Body of pancreas (tissue), 4 donors: ENCODE data around the gene SYNJ2. TPM values are rescaled to one million over a fixed set of nuclear protein-coding genes. Genes with fewer than 3 reads are reported as not detected.

Experiments used
- ATAC-seq: fragments of 150-250 bp; one replicate; pipeline ENCODE4 v1.9.1; 2016
- DNase-seq, 4 donors: peaks; one replicate each; pipeline ENCODE4 v3.0.0-alpha.2; 2019
- H3K27ac ChIP-seq, 4 donors: fragments of 200-600 bp; sonication (generic); 1 replicate in 3 of 4; 2 replicates in 1 of 4; pipeline versions ENCODE4 v1.5.1 to v1.6.1; 2016 to 2019; ENCODE audit warnings: mild to moderate bottlenecking in 1 of 4, mixed read lengths in 1 of 4, moderate library complexity in 1 of 4
- H3K27me3 ChIP-seq, 2 donors: fragments of 200-600 bp; sonication (generic); one replicate each; pipeline ENCODE4 v1.6.0; 2016; ENCODE audit warnings: mild to moderate bottlenecking in 1 of 2
- H3K36me3 ChIP-seq, 2 donors: fragments of 200-600 bp; sonication (generic); replicated peaks in 1 of 2; 2 replicates each; pipeline ENCODE4 v1.5.1; 2016; ENCODE audit warnings: low read depth in 2 of 2; ENCODE audit not compliant: insufficient read depth in 1 of 2
- H3K4me1 ChIP-seq: fragments of 200-600 bp; sonication (generic); one replicate; pipeline ENCODE4 v1.6.0; 2016
- H3K4me3 ChIP-seq, 2 donors: fragments of 200-600 bp; sonication (generic); 1 replicate in 1 of 2; 2 replicates in 1 of 2; pipeline ENCODE4 v1.5.1; 2016 to 2019
- H3K9me3 ChIP-seq, 3 donors: fragments of 200-600 bp; sonication (generic); 1 replicate in 2 of 3; 2 replicates in 1 of 3; pipeline ENCODE4 v1.5.1; 2016
- POLR2A ChIP-seq, 3 donors: fragments of 450-650 bp; IDR thresholded peaks; one replicate each; pipeline ENCODE4 v1.6.1; 2016; ENCODE audit warnings: antibody characterized with exemption in 3 of 3, mild to moderate bottlenecking in 2 of 3
- WGBS, 2 donors: methylation state at CpG; one replicate each; pipeline ENCODE4 v1.1.5; 2017; 5-methylcytosine and 5-hydroxymethylcytosine counted together
- intact Hi-C: fragments of 100-400 bp; cut with DNase I; formaldehyde crosslinking; loops from one replicate; pipeline ENCODE4 v1.15.1; 2023
- total RNA-seq, 2 donors: library from RNA; depleted of rRNA; stranded (reverse); fragments of >200 nt; gene quantifications; one replicate each; pipeline ENCODE4 v1.1.0, GENCODE V29; 2016
- TF ChIP-seq, protein P1 (sequence below), 7 experiments: fragments of 450-650 bp in 4 of 7; fragments of 200-600 bp in 3 of 7; sonication (generic) in 3 of 7; IDR thresholded peaks; one replicate each; pipeline ENCODE4 v1.5.1; 2016 to 2019; ENCODE audit warnings: antibody characterized with exemption in 7 of 7

Gene SYNJ2
- total RNA-seq, 2 donors from 2014 or later = 12.2 to 14.8 TPM

DNA sequence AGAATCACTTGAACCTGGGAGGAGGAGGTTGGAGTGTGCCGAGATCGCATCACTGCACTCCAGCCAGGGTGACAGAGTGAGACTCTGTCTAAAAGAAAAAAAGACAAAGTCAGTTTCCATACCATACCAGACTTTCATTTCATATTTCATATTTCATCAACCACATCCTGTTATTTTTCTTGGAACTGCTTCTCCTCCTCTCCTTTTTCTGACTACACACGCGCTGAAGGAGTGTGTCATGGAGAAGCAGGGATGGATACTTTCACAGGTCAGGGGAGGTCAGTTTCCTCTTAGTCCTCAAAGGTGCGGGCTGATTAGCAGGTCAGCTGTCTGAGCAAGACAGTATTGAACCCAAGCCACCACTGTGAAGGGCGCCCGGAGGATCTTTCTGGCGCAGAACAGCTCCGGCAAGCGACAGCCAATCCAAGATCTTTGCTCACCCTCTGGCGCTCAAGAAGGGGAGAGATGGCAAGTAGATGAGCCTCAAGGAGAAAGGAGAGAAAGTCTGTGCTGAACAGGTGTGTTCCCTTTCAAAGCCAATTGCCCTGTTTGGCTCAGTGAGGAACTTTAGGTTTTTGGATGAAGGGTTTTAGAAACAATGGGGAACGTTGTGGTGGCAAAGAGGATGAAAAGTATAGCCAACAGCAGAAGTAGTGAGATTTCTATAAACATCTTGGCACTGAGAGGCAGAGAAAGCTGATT, 18.9 kb upstream of the SYNJ2 start:
- Histone ChIP-seq H3K27ac (no peak overlapping the region), H3K4me1 (no peaks in the 10 kb centered on the region), H3K36me3 (no peaks in the 10 kb centered on the region), H3K4me3 (no peak overlapping the region), H3K27me3 (no peaks in the 10 kb centered on the region), H3K9me3 (no peaks in the 10 kb centered on the region)
- TF ChIP-seq, protein P1, sequence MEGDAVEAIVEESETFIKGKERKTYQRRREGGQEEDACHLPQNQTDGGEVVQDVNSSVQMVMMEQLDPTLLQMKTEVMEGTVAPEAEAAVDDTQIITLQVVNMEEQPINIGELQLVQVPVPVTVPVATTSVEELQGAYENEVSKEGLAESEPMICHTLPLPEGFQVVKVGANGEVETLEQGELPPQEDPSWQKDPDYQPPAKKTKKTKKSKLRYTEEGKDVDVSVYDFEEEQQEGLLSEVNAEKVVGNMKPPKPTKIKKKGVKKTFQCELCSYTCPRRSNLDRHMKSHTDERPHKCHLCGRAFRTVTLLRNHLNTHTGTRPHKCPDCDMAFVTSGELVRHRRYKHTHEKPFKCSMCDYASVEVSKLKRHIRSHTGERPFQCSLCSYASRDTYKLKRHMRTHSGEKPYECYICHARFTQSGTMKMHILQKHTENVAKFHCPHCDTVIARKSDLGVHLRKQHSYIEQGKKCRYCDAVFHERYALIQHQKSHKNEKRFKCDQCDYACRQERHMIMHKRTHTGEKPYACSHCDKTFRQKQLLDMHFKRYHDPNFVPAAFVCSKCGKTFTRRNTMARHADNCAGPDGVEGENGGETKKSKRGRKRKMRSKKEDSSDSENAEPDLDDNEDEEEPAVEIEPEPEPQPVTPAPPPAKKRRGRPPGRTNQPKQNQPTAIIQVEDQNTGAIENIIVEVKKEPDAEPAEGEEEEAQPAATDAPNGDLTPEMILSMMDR (IDR thresholded peaks at IDR 0.05) = no peak
- no peak for TF ChIP-seq POLR2A (IDR thresholded peaks at IDR 0.05)
- ATAC-seq (no peak), DNase-seq (no peak)
- WGBS, 2 donors = 78 to 83% methylated on average over 12 of the region's 12 CpGs
- intact Hi-C loops = no loop called here

GRCh38 chr6:157964100-157964499, 17.6 kb upstream of the SYNJ2 start:
- Histone ChIP-seq H3K27me3 (no peaks in the 10 kb centered on the region), H3K36me3 (no peaks in the 10 kb centered on the region), H3K27ac (no peak overlapping the region), H3K4me1 (no peaks in the 10 kb centered on the region), H3K4me3 (no peak overlapping the region), H3K9me3 (no peaks in the 10 kb centered on the region)
- intact Hi-C loops = no loop called here
- WGBS, 2 donors = 70 to 82% methylated on average over 3 of the region's 3 CpGs
- no peak for DNase-seq
- TF ChIP-seq POLR2A (IDR thresholded peaks at IDR 0.05) = no peak
- TF ChIP-seq, protein P1 (IDR thresholded peaks at IDR 0.05) = no peak
- ATAC-seq = no peak

DNA sequence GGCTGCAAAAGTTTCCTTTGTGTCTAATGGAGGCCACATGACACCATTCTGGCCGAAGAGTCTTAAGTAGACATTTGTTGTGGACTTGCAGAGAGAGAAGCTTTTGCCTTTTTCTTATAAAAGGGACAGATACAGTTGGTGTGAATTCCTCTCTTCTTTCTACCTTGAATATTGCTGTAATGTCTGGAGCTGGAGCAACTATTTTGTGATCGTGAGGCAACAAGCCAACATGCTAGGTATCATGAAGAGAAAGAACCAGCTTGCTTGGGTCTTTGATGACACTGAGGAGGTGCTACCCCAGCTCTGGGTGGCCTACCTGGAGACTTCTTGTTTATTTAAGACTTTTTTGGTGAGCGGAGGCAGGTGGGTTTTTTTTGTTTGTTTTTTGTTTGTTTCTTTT, 16.3 kb upstream of the SYNJ2 start:
- intact Hi-C loops = no loop called here
- 92 to 94% methylated on average over 3 of the region's 3 CpGs for WGBS, 2 donors

GRCh38 chr6:157966589-157966977, 15.1 kb upstream of the SYNJ2 start:
- Histone ChIP-seq H3K4me1 (no peaks in the 10 kb centered on the region), H3K36me3 (no peaks in the 10 kb centered on the region), H3K27ac (no peak overlapping the region), H3K4me3 (no peak overlapping the region), H3K9me3 (no peaks in the 10 kb centered on the region), H3K27me3 (no peaks in the 10 kb centered on the region)
- ATAC-seq = no peak
- DNase-seq = no peak
- TF ChIP-seq, protein P1 (IDR thresholded peaks at IDR 0.05) = no peak
- TF ChIP-seq POLR2A (IDR thresholded peaks at IDR 0.05) = no peak
- intact Hi-C loops = no loop called here
- WGBS, 2 donors = 68 to 96% methylated on average over 8 of the region's 8 CpGs

More for the DNA sequence above, 16.3 kb upstream of the SYNJ2 start:
- H3K4me1 ChIP-seq = no peaks in the 10 kb centered on the region
- TF ChIP-seq, protein P1 (IDR thresholded peaks at IDR 0.05) = no peak
- no peak for TF ChIP-seq POLR2A (IDR thresholded peaks at IDR 0.05)
- no peaks in the 10 kb centered on the region for H3K9me3 ChIP-seq
- H3K36me3 ChIP-seq = no peaks in the 10 kb centered on the region
- no peak overlapping the region for H3K27ac ChIP-seq
- no peak for ATAC-seq
- H3K4me3 ChIP-seq = no peak overlapping the region
- DNase-seq = no peak
- no peaks in the 10 kb centered on the region for H3K27me3 ChIP-seq

DNA sequence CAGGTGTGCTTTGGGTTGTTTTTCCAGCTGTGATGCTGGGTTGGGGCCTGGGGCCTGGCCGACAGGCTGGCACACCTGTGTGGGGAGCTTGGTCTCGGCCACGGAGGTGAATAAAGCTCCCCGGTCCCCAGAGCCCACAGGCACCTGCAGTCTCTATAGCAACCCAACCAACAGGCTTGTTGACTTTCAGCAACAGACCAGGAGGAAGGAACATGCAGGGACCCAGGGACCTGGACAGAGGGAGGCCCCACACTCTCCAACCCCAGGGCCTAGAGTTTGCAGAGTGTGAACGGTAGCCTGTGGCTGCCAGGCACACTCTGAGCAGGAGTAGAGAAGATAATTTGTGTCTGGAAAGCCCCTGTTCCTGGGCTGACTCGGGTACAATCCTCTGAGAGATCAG, 14.6 kb upstream of the SYNJ2 start:
- intact Hi-C loops = no loop called here
- TF ChIP-seq, protein P1 (IDR thresholded peaks at IDR 0.05) = no peak
- TF ChIP-seq POLR2A (IDR thresholded peaks at IDR 0.05) = no peak
- DNase-seq = peak in 1 of 4 donors; percentile 24
- no peaks in the 10 kb centered on the region for H3K9me3 ChIP-seq
- peak; percentile 52 for ATAC-seq
- H3K27me3 ChIP-seq = no peaks in the 10 kb centered on the region
- no peaks in the 10 kb centered on the region for H3K36me3 ChIP-seq
- 67 to 85% methylated on average over 6 of the region's 6 CpGs for WGBS, 2 donors
- H3K27ac ChIP-seq = no peak overlapping the region
- no peak overlapping the region for H3K4me3 ChIP-seq
- H3K4me1 ChIP-seq = no peaks in the 10 kb centered on the region
